ENCODE results near the gene ZYX.

DNA sequence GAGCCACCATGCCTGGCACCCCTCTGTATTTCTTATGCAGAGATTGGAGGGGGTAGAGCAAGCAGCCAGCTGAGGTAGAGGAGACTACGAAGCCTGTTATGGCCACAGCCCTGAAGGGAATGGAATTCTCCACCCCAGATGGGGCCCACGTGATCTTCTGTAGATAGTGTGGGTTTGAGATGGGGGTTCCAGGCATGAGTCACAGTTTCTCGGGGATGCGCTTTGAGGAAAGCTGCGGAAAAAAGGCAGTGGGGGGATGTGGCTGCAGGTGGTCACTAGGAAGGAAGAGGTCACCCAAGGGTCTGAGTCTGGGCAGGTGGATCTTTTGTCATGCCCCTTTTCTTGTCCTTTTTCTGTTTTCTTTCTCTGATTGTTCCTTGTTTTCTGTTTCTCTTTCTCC, 30.1 kb upstream of the ZYX start:
- TF ChIP-seq EP300 (conservative IDR thresholded peaks at IDR 0.05; ENCODE audit: poor library complexity, severe bottlenecking) (no peak), POLR2AphosphoS5 (IDR thresholded peaks at IDR 0.05) (no peak), CTCF (IDR thresholded peaks at IDR 0.05; ENCODE audit: poor library complexity, severe bottlenecking) (no peak), EZH2 (IDR thresholded peaks at IDR 0.05; ENCODE audit: borderline replicate concordance, insufficient read depth, low read length, poor library complexity, severe bottlenecking) (no peak), MXI1 (conservative IDR thresholded peaks at IDR 0.05; ENCODE audit: poor library complexity, severe bottlenecking) (no peak)
- TF ChIP-seq, protein P1, sequence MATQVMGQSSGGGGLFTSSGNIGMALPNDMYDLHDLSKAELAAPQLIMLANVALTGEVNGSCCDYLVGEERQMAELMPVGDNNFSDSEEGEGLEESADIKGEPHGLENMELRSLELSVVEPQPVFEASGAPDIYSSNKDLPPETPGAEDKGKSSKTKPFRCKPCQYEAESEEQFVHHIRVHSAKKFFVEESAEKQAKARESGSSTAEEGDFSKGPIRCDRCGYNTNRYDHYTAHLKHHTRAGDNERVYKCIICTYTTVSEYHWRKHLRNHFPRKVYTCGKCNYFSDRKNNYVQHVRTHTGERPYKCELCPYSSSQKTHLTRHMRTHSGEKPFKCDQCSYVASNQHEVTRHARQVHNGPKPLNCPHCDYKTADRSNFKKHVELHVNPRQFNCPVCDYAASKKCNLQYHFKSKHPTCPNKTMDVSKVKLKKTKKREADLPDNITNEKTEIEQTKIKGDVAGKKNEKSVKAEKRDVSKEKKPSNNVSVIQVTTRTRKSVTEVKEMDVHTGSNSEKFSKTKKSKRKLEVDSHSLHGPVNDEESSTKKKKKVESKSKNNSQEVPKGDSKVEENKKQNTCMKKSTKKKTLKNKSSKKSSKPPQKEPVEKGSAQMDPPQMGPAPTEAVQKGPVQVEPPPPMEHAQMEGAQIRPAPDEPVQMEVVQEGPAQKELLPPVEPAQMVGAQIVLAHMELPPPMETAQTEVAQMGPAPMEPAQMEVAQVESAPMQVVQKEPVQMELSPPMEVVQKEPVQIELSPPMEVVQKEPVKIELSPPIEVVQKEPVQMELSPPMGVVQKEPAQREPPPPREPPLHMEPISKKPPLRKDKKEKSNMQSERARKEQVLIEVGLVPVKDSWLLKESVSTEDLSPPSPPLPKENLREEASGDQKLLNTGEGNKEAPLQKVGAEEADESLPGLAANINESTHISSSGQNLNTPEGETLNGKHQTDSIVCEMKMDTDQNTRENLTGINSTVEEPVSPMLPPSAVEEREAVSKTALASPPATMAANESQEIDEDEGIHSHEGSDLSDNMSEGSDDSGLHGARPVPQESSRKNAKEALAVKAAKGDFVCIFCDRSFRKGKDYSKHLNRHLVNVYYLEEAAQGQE (IDR thresholded peaks at IDR 0.05; ENCODE audit: borderline replicate concordance): no peak
